Common myeloid progenitor, CD34-positive (primary cell): ENCODE data around the gene TUBD1.

Source experiments
- CTCF ChIA-PET: fragments of 350-600 bp; sonication (Branson Sonifier 250); formaldehyde crosslinking; loops from one replicate; lab custom pipeline; 2021; ENCODE audit warnings: antibody characterized with exemption; lab: Charles Lee
- POLR2A ChIA-PET: fragments of 350-600 bp; sonication (Branson Sonifier 250); formaldehyde crosslinking; loops from one replicate; lab custom pipeline; 2021; ENCODE audit warnings: antibody characterized with exemption; lab: Charles Lee
- DNase-seq, 3 donors: peaks; one replicate each; pipeline versions ENCODE4 v3.0.0 to v3.0.0-alpha.2; 2013
- H3K27ac ChIP-seq, 2 experiments: 1 replicate in 1 of 2; 2 replicates in 1 of 2; pipeline ENCODE4 v1.7.0; 2013; ENCODE audit warnings: inconsistent platforms in 2 of 2, low read length in 2 of 2, mild to moderate bottlenecking in 2 of 2, low read depth in 1 of 2, moderate library complexity in 1 of 2; ENCODE audit not compliant: severe bottlenecking in 2 of 2, insufficient read depth in 1 of 2, poor library complexity in 1 of 2
- H3K27me3 ChIP-seq, 5 experiments: replicated peaks in 2 of 5; 1 replicate in 3 of 5; 2 replicates in 2 of 5; pipeline versions ENCODE4 v1.6.1 to v1.7.0; 2013; ENCODE audit warnings: low read length in 4 of 5, mild to moderate bottlenecking in 2 of 5, moderate library complexity in 2 of 5, inconsistent platforms in 1 of 5; ENCODE audit not compliant: insufficient read depth in 5 of 5, control insufficient read depth in 4 of 5
- H3K36me3 ChIP-seq, 4 experiments: 1 replicate in 2 of 4; 2 replicates in 2 of 4; pipeline versions ENCODE4 v1.6.1 to v1.7.0; 2013; ENCODE audit warnings: low read length in 3 of 4, control low read depth in 1 of 4, mild to moderate bottlenecking in 1 of 4; ENCODE audit not compliant: control insufficient read depth in 4 of 4, insufficient read depth in 4 of 4
- H3K4me1 ChIP-seq, 4 experiments: 1 replicate in 3 of 4; 2 replicates in 1 of 4; pipeline versions ENCODE4 v1.6.1 to v1.7.1; 2013; ENCODE audit warnings: low read length in 3 of 4, mild to moderate bottlenecking in 3 of 4, control low read depth in 1 of 4, inconsistent platforms in 1 of 4, moderate library complexity in 1 of 4; ENCODE audit not compliant: control insufficient read depth in 4 of 4, insufficient read depth in 4 of 4; ENCODE audit errors: control extremely low read depth in 1 of 4
- H3K4me3 ChIP-seq, 7 experiments: 1 replicate in 4 of 7; 2 replicates in 3 of 7; pipeline versions ENCODE4 v1.5.1 to v1.7.0; 2013; ENCODE audit warnings: mild to moderate bottlenecking in 7 of 7, low read length in 6 of 7, moderate library complexity in 6 of 7, inconsistent platforms in 2 of 7, low read depth in 2 of 7, control low read depth in 1 of 7; ENCODE audit not compliant: insufficient read depth in 4 of 7, control insufficient read depth in 1 of 7; ENCODE audit errors: extremely low read depth in 1 of 7
- H3K9me3 ChIP-seq, 5 experiments: 1 replicate in 4 of 5; 2 replicates in 1 of 5; pipeline versions ENCODE4 v1.6.1 to v1.7.1; 2013; ENCODE audit warnings: low read length in 4 of 5, mild to moderate bottlenecking in 2 of 5, inconsistent platforms in 1 of 5, low read depth in 1 of 5, moderate library complexity in 1 of 5; ENCODE audit not compliant: control insufficient read depth in 4 of 5, insufficient read depth in 2 of 5; ENCODE audit errors: control extremely low read depth in 1 of 5
- WGBS: methylation state at CpG from one replicate; pipeline ENCODE4 v1.1.5; 2013; ENCODE audit not compliant: insufficient coverage; 5-methylcytosine and 5-hydroxymethylcytosine counted together

TUBD1 gene

GRCh38 chr17:59827721-59828477, 64.8 kb downstream of the TUBD1 start:
- ChIA-PET POLR2A (interaction anchor here (0.6 to 2.9 kb wide), 4 partner anchors 10 to 1492 kb away, joined by 3 to 21 read pairs (median 4); no protein-coding TSS in a partner anchor), CTCF (interaction anchor here (0.8 to 1.9 kb wide), 10 partner anchors 8 to 82 kb away, joined by 3 to 7 read pairs (median 4); no protein-coding TSS in a partner anchor)
- peak overlapping the region in 2 of 7 experiments; percentile 57 to 61 for H3K4me3 ChIP-seq
- peak overlapping the region; percentile 98 to 99 for H3K27ac ChIP-seq
- peak in 2 of 3 donors; percentile 45 for DNase-seq
- H3K9me3 ChIP-seq: no peaks in the 10 kb centered on the region
- no peaks in the 10 kb centered on the region for H3K27me3 ChIP-seq
- 91% methylated on average over 5 of the region's 5 CpGs for WGBS
- H3K36me3 ChIP-seq: peaks cover 0 to 2% (median 0%) of the 10 kb centered on the region in 4 experiments
- H3K4me1 ChIP-seq: peaks cover 48 to 73% (median 70%) of the 10 kb centered on the region in 4 experiments

GRCh38 chr17:59826706-59827453, 65.9 kb downstream of the TUBD1 start:
- H3K36me3 ChIP-seq: peaks cover 0 to 5% (median under 1%) of the 10 kb centered on the region in 4 experiments
- POLR2A ChIA-PET: interaction anchor here (0.7 to 2.9 kb wide), 3 partner anchors 41 to 74 kb away, joined by 3 to 21 read pairs (median 3); no protein-coding TSS in a partner anchor
- peak overlapping the region; percentile 33 to 99 for H3K27ac ChIP-seq
- no peaks in the 10 kb centered on the region for H3K9me3 ChIP-seq
- CTCF ChIA-PET: interaction anchor here (0.8 to 1.9 kb wide), 7 partner anchors 9 to 81 kb away, joined by 3 to 7 read pairs (median 4); no protein-coding TSS in a partner anchor
- peak overlapping the region in 3 of 7 experiments; percentile 4 to 40 (median 26) for H3K4me3 ChIP-seq
- no peak for DNase-seq
- H3K4me1 ChIP-seq: peaks cover 48 to 68% (median 64%) of the 10 kb centered on the region in 4 experiments
- WGBS: 93% methylated on average over 3 of the region's 4 CpGs
- H3K27me3 ChIP-seq: no peaks in the 10 kb centered on the region

- Histone ChIP-seq H3K9me3 (no peaks in the 10 kb centered on the region), H3K4me3 (peak overlapping the region in 2 of 7 experiments; percentile 34 to 40), H3K27me3 (no peaks in the 10 kb centered on the region), H3K36me3 (peaks cover 0 to 5% (median under 1%) of the 10 kb centered on the region in 4 experiments), H3K27ac (peak overlapping the region; percentile 33 to 99), H3K4me1 (peaks cover 44 to 58% (median 54%) of the 10 kb centered on the region in 4 experiments)
- 71% methylated on average over 1 of the region's 5 CpGs for WGBS
- ChIA-PET CTCF (interaction anchor here (0.8 to 1.2 kb wide), 3 partner anchors 27 to 72 kb away, joined by 3 read pairs; no protein-coding TSS in a partner anchor), POLR2A (interaction anchor here (0.9 kb wide), 1 partner anchor 40 kb away, joined by 4 read pairs; no protein-coding TSS in a partner anchor)
- DNase-seq: no peak
Measured at GRCh38 chr17:59825533-59826322, 67.0 kb downstream of the TUBD1 start.

- Histone ChIP-seq H3K9me3 (no peaks in the 10 kb centered on the region), H3K4me1 (peaks cover 0 to 40% (median 2%) of the 10 kb centered on the region in 4 experiments), H3K27ac (no peak overlapping the region), H3K27me3 (no peaks in the 10 kb centered on the region), H3K4me3 (no peak overlapping the region), H3K36me3 (peaks cover 0 to 11% (median 4%) of the 10 kb centered on the region in 4 experiments)
- no peak for DNase-seq
- POLR2A ChIA-PET: no interaction called here
- WGBS: no CpG with 5 or more reads among the region's 1 CpG
- CTCF ChIA-PET: interaction anchor here (0.9 to 1.1 kb wide), 2 partner anchors 22 to 44 kb away, joined by 3 to 5 read pairs; no protein-coding TSS in a partner anchor
Measured at GRCh38 chr17:59815965-59816364, 76.8 kb downstream of the TUBD1 start.

GRCh38 chr17:59814685-59815084, 78.1 kb downstream of the TUBD1 start:
- ChIA-PET CTCF (interaction anchor here (1.2 kb wide), 1 partner anchor 10 kb away, joined by 3 read pairs; no protein-coding TSS in a partner anchor), POLR2A (no interaction called here)
- no peaks in the 10 kb centered on the region for H3K27me3 ChIP-seq
- no peaks in the 10 kb centered on the region for H3K9me3 ChIP-seq
- no peak overlapping the region for H3K4me3 ChIP-seq
- DNase-seq: no peak
- WGBS: 100% methylated on average over 1 of the region's 3 CpGs
- H3K4me1 ChIP-seq: peaks cover 0 to 46% (median 2%) of the 10 kb centered on the region in 4 experiments
- no peak overlapping the region for H3K27ac ChIP-seq
- peaks cover 2 to 7% (median 4%) of the 10 kb centered on the region in 4 experiments for H3K36me3 ChIP-seq

- Histone ChIP-seq H3K4me3 (no peak overlapping the region), H3K4me1 (peaks cover 0 to 46% (median 2%) of the 10 kb centered on the region in 4 experiments), H3K27ac (no peak overlapping the region), H3K36me3 (peaks cover 2 to 7% (median 4%) of the 10 kb centered on the region in 4 experiments), H3K27me3 (no peaks in the 10 kb centered on the region), H3K9me3 (no peaks in the 10 kb centered on the region)
- no CpG with 5 or more reads among the region's 1 CpG for WGBS
- DNase-seq: no peak
- ChIA-PET POLR2A (no interaction called here), CTCF (interaction anchor here (1.2 kb wide), 1 partner anchor 10 kb away, joined by 3 read pairs; no protein-coding TSS in a partner anchor)
Measured at GRCh38 chr17:59814276-59814675, 78.5 kb downstream of the TUBD1 start.
